HepG2 (cell line): Measurements from ENCODE around the gene NPHP4. TPM values are rescaled to one million over a fixed set of nuclear protein-coding genes. Genes with fewer than 3 reads are reported as not detected.

Source experiments
- ATAC-seq: fragments of 200-7000 bp; cut with Tn5 transposase; 3 replicates; pipeline ENCODE4 v1.9.1; 2020; ENCODE audit warnings: mild to moderate bottlenecking, moderate library complexity
- BruUV-seq: library from RNA; stranded (reverse); fragments of 400-500 nt; replicated peaks from 2 replicates; lab custom pipeline; 2021; lab: Mats Ljungman, UMichigan
- CTCF ChIA-PET: fragments of 300-600 bp; formaldehyde crosslinking; extraction: SDS; loops from one replicate; lab custom pipeline; 2021; ENCODE audit warnings: low total read pairs, inconsistent platforms, low intra/inter-chr PET ratio; lab: Yijun Ruan, JAX
- POLR2A ChIA-PET: fragments of 350-600 bp; sonication (Branson Sonifier 250); formaldehyde crosslinking; loops from one replicate; lab custom pipeline; 2020; ENCODE audit warnings: antibody characterized with exemption, inconsistent platforms; lab: Yijun Ruan, JAX
- DNase-seq: peaks from one replicate; pipeline ENCODE4 v3.0.0-alpha.2; 2015; ENCODE audit warnings: low spot score
- FAIRE-seq: peaks from 3 replicates; lab custom pipeline; 2011; peaks lifted over from hg19 to GRCh38; lab: Jason Lieb, UNC
- H2AFZ ChIP-seq: one replicate; pipeline ENCODE4 v1.6.1; 2011; ENCODE audit warnings: low read length, inconsistent platforms
- H3K27ac ChIP-seq: fragments of 300-600 bp; 3 replicates; pipeline ENCODE4 v1.8.0; 2011; ENCODE audit warnings: mixed run types, mild to moderate bottlenecking, mixed read lengths, low read length, inconsistent platforms; ENCODE audit not compliant: insufficient read depth; ENCODE audit errors: extremely low read length
- H3K27me3 ChIP-seq, 2 experiments: fragments of 200-600 bp in 1 of 2; 2 replicates in 1 of 2; 3 replicates in 1 of 2; pipeline versions ENCODE4 v1.6.0 to v1.8.0; 2011; ENCODE audit warnings: low read length in 2 of 2, mild to moderate bottlenecking in 2 of 2, moderate library complexity in 2 of 2, inconsistent platforms in 1 of 2; ENCODE audit not compliant: insufficient read depth in 2 of 2, control insufficient read depth in 1 of 2
- H3K36me3 ChIP-seq, 2 experiments: fragments of 200-600 bp in 1 of 2; replicated peaks in 1 of 2; 2 replicates in 1 of 2; 3 replicates in 1 of 2; pipeline versions ENCODE4 v1.5.1 to v1.8.0; 2011; ENCODE audit warnings: low read length in 2 of 2, inconsistent platforms in 1 of 2; ENCODE audit not compliant: insufficient read depth in 2 of 2, control insufficient read depth in 1 of 2
- H3K4me1 ChIP-seq: 2 replicates; pipeline ENCODE4 v1.5.1; 2012; ENCODE audit warnings: low read length, inconsistent platforms; ENCODE audit not compliant: insufficient read depth
- H3K4me2 ChIP-seq: 2 replicates; pipeline ENCODE4 v1.6.0; 2011; ENCODE audit warnings: low read depth, low read length, inconsistent platforms
- H3K4me3 ChIP-seq, 3 experiments: fragments of 200-600 bp in 1 of 3; sonication (generic), shearing (Covaris generic) in 1 of 3; replicated peaks in 1 of 3; 2 replicates each; pipeline ENCODE4 v1.5.1; 2011 to 2016; ENCODE audit warnings: low read length in 3 of 3, inconsistent platforms in 2 of 3, low read depth in 2 of 3, mild to moderate bottlenecking in 2 of 3, control low read depth in 1 of 3, mixed read lengths in 1 of 3; ENCODE audit not compliant: insufficient read depth in 1 of 3
- H3K79me2 ChIP-seq: one replicate; pipeline ENCODE4 v1.6.1; 2011; ENCODE audit warnings: low read length, inconsistent platforms; ENCODE audit not compliant: insufficient read depth
- H3K9ac ChIP-seq: 2 replicates; pipeline ENCODE4 v1.6.0; 2011; ENCODE audit warnings: mild to moderate bottlenecking, low read depth, low read length, inconsistent platforms; ENCODE audit not compliant: insufficient read depth
- H3K9me3 ChIP-seq: 2 replicates; pipeline ENCODE4 v1.5.1; 2012; ENCODE audit warnings: mild to moderate bottlenecking, low read length
- H4K20me1 ChIP-seq: 2 replicates; pipeline ENCODE4 v1.6.0; 2011; ENCODE audit warnings: inconsistent platforms, mild to moderate bottlenecking, low read length, moderate library complexity; ENCODE audit not compliant: insufficient read depth
- ASH2L ChIP-seq: fragments of 300-600, 200-600 bp; sonication (generic); IDR thresholded peaks from 2 replicates; pipeline ENCODE4 v1.7.0; 2017; ENCODE audit warnings: low read depth, mild to moderate bottlenecking, moderate library complexity, mixed read lengths, low read length; ENCODE audit not compliant: insufficient read length
- HOMEZ ChIP-seq: IDR thresholded peaks from 2 replicates; pipeline ENCODE4 v1.6.1; 2016; ENCODE audit warnings: low read depth
- IRF9 ChIP-seq: sonication (generic); formaldehyde crosslinking; IDR thresholded peaks from 2 replicates; pipeline ENCODE4 v1.8.0; 2022; ENCODE audit warnings: missing genetic modification reagents, mild to moderate bottlenecking, borderline replicate concordance
- SAP130 ChIP-seq: IDR thresholded peaks from 2 replicates; pipeline ENCODE4 v1.6.1; 2016; ENCODE audit warnings: low read depth
- TCF12 ChIP-seq, 2 experiments: fragments of 450-650 bp in 1 of 2; sonication (generic) in 1 of 2; formaldehyde crosslinking in 1 of 2; IDR thresholded peaks; 2 replicates each; pipeline versions ENCODE4 v1.6.1 to v1.8.0; 2017 to 2022; ENCODE audit warnings: antibody characterized with exemption in 1 of 2, mild to moderate bottlenecking in 1 of 2, missing genetic modification reagents in 1 of 2, moderate library complexity in 1 of 2
- TCF7L2 ChIP-seq: IDR thresholded peaks from 2 replicates; pipeline ENCODE4 v1.6.1; 2011; ENCODE audit warnings: mild to moderate bottlenecking, low read depth, low read length, moderate library complexity
- ZBTB26 ChIP-seq: IDR thresholded peaks from 2 replicates; pipeline ENCODE4 v1.6.1; 2016; ENCODE audit warnings: missing compliant biosample characterization, missing genetic modification reagents, borderline replicate concordance
- ZMAT5 ChIP-seq: sonication (generic); formaldehyde crosslinking; IDR thresholded peaks from 2 replicates; pipeline ENCODE4 v1.5.0; 2020; ENCODE audit warnings: mild to moderate bottlenecking, low read depth, missing genetic modification reagents, borderline replicate concordance
- ZNF343 ChIP-seq: sonication (generic); formaldehyde crosslinking; IDR thresholded peaks from 2 replicates; pipeline ENCODE4 v1.4.0; 2020; ENCODE audit warnings: mild to moderate bottlenecking, missing genetic modification reagents
- WGBS: methylation state at CpG from one replicate; pipeline ENCODE4 v1.1.6; 2017; ENCODE audit warnings: low lambda C conversion rate; 5-methylcytosine and 5-hydroxymethylcytosine counted together
- in situ Hi-C: cut with HindIII; loops from 2 replicates; pipeline ENCODE4 v1.10.0; 2017; ENCODE audit warnings: low pct_unique_long_range_greater_than_20kb; ENCODE audit not compliant: extremely low pct_ligation_motif_present
- intact Hi-C: fragments of 100-400 bp; cut with micrococcal nuclease; formaldehyde crosslinking; loops from one replicate; pipeline ENCODE4 v1.10.0; 2022; ENCODE audit not compliant: unreplicated experiment
- polyA plus RNA-seq, 8 experiments: library from polyadenylated mRNA; depleted of rRNA in 3 of 8; stranded (reverse) in 7 of 8; unstranded in 1 of 8; fragments of >200 nt; fragmentation: Illumina TruSeq in 4 of 8; extraction: Trizol in 4 of 8; gene quantifications; 2 replicates each; pipeline versions ENCODE4 v1.2.1 to v1.2.3, GENCODE V29; 2011 to 2016; ENCODE audit warnings: low read depth in 4 of 8, missing spikeins in 1 of 8, mixed read lengths in 1 of 8; ENCODE audit not compliant: insufficient read depth in 1 of 8
- total RNA-seq, 5 experiments: library from RNA; depleted of rRNA; stranded (reverse); fragments of >200 nt; fragmentation: Illumina TruSeq; extraction: Trizol; gene quantifications; 2 replicates each; pipeline ENCODE4 v1.2.3, GENCODE V29; 2016; ENCODE audit warnings: low read depth in 1 of 5

Gene NPHP4
- total and polyA plus RNA-seq, 2 of the 13 experiments (the other 11 are each of a cell fraction or from before 2014, with no cell fraction given), result 4.4 to 6.8 TPM

GRCh38 chr1:5991381-5992025, 722 bp downstream of the NPHP4 start (continued):
- TF ChIP-seq ASH2L, result peak; percentile 28
- TF ChIP-seq SAP130 (CRISPR knock-in tag), result no peak
- no peak for TF ChIP-seq ZNF343
- 0 out of 2 replicates have a peak, but pooled peaks have one; percentile 0 for TF ChIP-seq IRF9
- TF ChIP-seq ZMAT5, result no peak
- TF ChIP-seq TCF12 (IDR thresholded peaks at IDR 0.05), result no peak
- TF ChIP-seq TCF12 (CRISPR knock-in tag; IDR thresholded peaks at IDR 0.05), result 0 out of 2 replicates have a peak, but pooled peaks have one; percentile 43
- TF ChIP-seq TCF7L2, result no peak
- no peak for TF ChIP-seq HOMEZ (CRISPR knock-in tag)

GRCh38 chr1:5990913-5991312, 1.3 kb downstream of the NPHP4 start:
- peak overlapping the region; percentile 37 for H3K27ac ChIP-seq
- TF ChIP-seq ZBTB26 (CRISPR knock-in tag), result no peak
- ATAC-seq, result no peak
- H3K79me2 ChIP-seq, result peaks cover 23% of the 10 kb centered on the region
- H3K4me1 ChIP-seq, result peaks cover 37% of the 10 kb centered on the region
- DNase-seq, result no peak
- TSS peak; percentile 50 for BruUV-seq
- H3K27me3 ChIP-seq, result no peaks in the 10 kb centered on the region
- peak overlapping the region; percentile 79 to 93 (median 89) for H3K4me3 ChIP-seq
- no peak overlapping the region for H2AFZ ChIP-seq
- H3K9me3 ChIP-seq, result no peaks in the 10 kb centered on the region
- H3K9ac ChIP-seq, result peak overlapping the region; percentile 79; the same call in 1 of the 2 replicates
- CTCF ChIA-PET, result no interaction called here
- 54% methylated on average over 10 of the region's 10 CpGs for WGBS
- H3K4me2 ChIP-seq, result peak overlapping the region; percentile 97
- H3K36me3 ChIP-seq, result peaks cover 0 to 3% of the 10 kb centered on the region in 2 experiments; a peak in 3 of 5 replicates
- no peak for FAIRE-seq
- in situ Hi-C loops (no loop called here), intact Hi-C loops (no loop called here)
- H4K20me1 ChIP-seq, result no peaks in the 10 kb centered on the region
- POLR2A ChIA-PET, result interaction anchor here (1.2 to 1.6 kb wide), 2 partner anchors 12 to 57 kb away, joined by 5 to 9 read pairs; no protein-coding TSS in a partner anchor
